GM12878 (cell line): Measurements from ENCODE around the gene OPRD1. TPM values are rescaled to one million over a fixed set of nuclear protein-coding genes. Genes with fewer than 3 reads are reported as not detected.
"Not testable (repeated sequence)": the region's sequence is repeated elsewhere in the genome, so short reads cannot be mapped to it uniquely, and the experiment has no call there.

Source experiments
- ATAC-seq: fragments of 200-7000 bp; cut with Tn5 transposase; 3 replicates; pipeline ENCODE4 v1.9.1; 2020; ENCODE audit warnings: mild to moderate bottlenecking, moderate library complexity
- BruUV-seq: library from RNA; stranded (reverse); fragments of 400-500 nt; replicated peaks from 2 replicates; lab custom pipeline; 2021; lab: Mats Ljungman, UMichigan
- CTCF ChIA-PET: fragments of 300-600 bp; sonication (Branson Sonifier 250); formaldehyde crosslinking; extraction: SDS; loops from one replicate; lab custom pipeline; 2021; ENCODE audit warnings: inconsistent platforms; lab: Yijun Ruan, JAX
- POLR2A ChIA-PET: fragments of 350-600 bp; formaldehyde crosslinking; extraction: SDS; loops from one replicate; lab custom pipeline; 2021; ENCODE audit warnings: inconsistent platforms; lab: Charles Lee
- RAD21 ChIA-PET: fragments of 300-600 bp; sonication (Branson Sonifier 250); formaldehyde crosslinking; loops from one replicate; lab custom pipeline; 2023; ENCODE audit warnings: antibody characterized with exemption; ENCODE audit not compliant: unreplicated experiment; lab: Charles Lee
- SMC1A ChIA-PET: fragments of 300-600 bp; sonication (Branson Sonifier 250); formaldehyde crosslinking; loops from one replicate; lab custom pipeline; 2023; ENCODE audit not compliant: unreplicated experiment, uncharacterized antibody; lab: Charles Lee
- DNase-seq: peaks from one replicate; pipeline ENCODE4 v3.0.0-alpha.2; 2011; ENCODE audit warnings: low read depth, low spot score
- FAIRE-seq: peaks from 3 replicates; lab custom pipeline; 2011; peaks lifted over from hg19 to GRCh38; lab: Jason Lieb, UNC
- H2AFZ ChIP-seq: 2 replicates; pipeline ENCODE4 v1.6.0; 2011; ENCODE audit warnings: low read depth, low read length, control low read depth; ENCODE audit not compliant: control insufficient read depth
- H3K27ac ChIP-seq: 2 replicates; pipeline ENCODE4 v1.5.1; 2011; ENCODE audit warnings: control low read depth; ENCODE audit not compliant: control insufficient read depth, insufficient read depth
- H3K27me3 ChIP-seq, 2 experiments: replicated peaks in 1 of 2; 2 replicates each; pipeline versions ENCODE4 v1.6.0 to v1.6.1; 2011; ENCODE audit warnings: low read length in 1 of 2; ENCODE audit not compliant: control insufficient read depth in 2 of 2, insufficient read depth in 2 of 2
- H3K36me3 ChIP-seq, 2 experiments: 2 replicates each; pipeline ENCODE4 v1.5.1; 2011; ENCODE audit warnings: low read length in 1 of 2; ENCODE audit not compliant: control insufficient read depth in 2 of 2, insufficient read depth in 2 of 2
- H3K4me1 ChIP-seq: 2 replicates; pipeline ENCODE4 v1.6.1; 2011; ENCODE audit warnings: mild to moderate bottlenecking, low read length, moderate library complexity, mixed read lengths; ENCODE audit not compliant: control insufficient read depth, insufficient read depth
- H3K4me2 ChIP-seq: 2 replicates; pipeline ENCODE4 v1.6.0; 2011; ENCODE audit warnings: control low read depth; ENCODE audit not compliant: control insufficient read depth, insufficient read depth
- H3K4me3 ChIP-seq: fragments of 200-600 bp; sonication (generic); 2 replicates; pipeline ENCODE4 v1.5.1; 2016
- H3K79me2 ChIP-seq: 2 replicates; pipeline ENCODE4 v1.6.0; 2011; ENCODE audit warnings: low read length; ENCODE audit not compliant: control insufficient read depth, insufficient read depth
- H3K9ac ChIP-seq: 2 replicates; pipeline ENCODE4 v1.8.0; 2011; ENCODE audit warnings: low read length, control low read depth, mixed read lengths; ENCODE audit not compliant: control insufficient read depth, insufficient read depth
- H3K9me3 ChIP-seq: replicated peaks from 3 replicates; pipeline ENCODE4 v1.5.1; 2011; ENCODE audit warnings: mild to moderate bottlenecking, low read length; ENCODE audit not compliant: control insufficient read depth, insufficient read depth
- H4K20me1 ChIP-seq: 2 replicates; pipeline ENCODE4 v1.6.0; 2011; ENCODE audit not compliant: control insufficient read depth, insufficient read depth
- CEBPB ChIP-seq, 2 experiments: fragments of 150-350 bp in 1 of 2; IDR thresholded peaks; 2 replicates each; pipeline ENCODE4 v1.6.1; 2012 to 2014; ENCODE audit warnings: low read depth in 2 of 2, low read length in 2 of 2, borderline replicate concordance in 1 of 2, inconsistent platforms in 1 of 2
- EGR1 ChIP-seq, 2 experiments: IDR thresholded peaks; 1 replicate in 1 of 2; 2 replicates in 1 of 2; pipeline ENCODE4 v1.6.1; 2011 to 2012; ENCODE audit warnings: low read depth in 2 of 2, low read length in 2 of 2, borderline replicate concordance in 1 of 2, mild to moderate bottlenecking in 1 of 2, moderate library complexity in 1 of 2
- FOXM1 ChIP-seq: IDR thresholded peaks from 2 replicates; pipeline ENCODE4 v1.6.1; 2012; ENCODE audit warnings: low read depth, mild to moderate bottlenecking, inconsistent platforms, low read length, moderate library complexity
- IKZF1 ChIP-seq: fragments of 450-650 bp; conservative IDR thresholded peaks from 2 replicates; pipeline ENCODE4 v1.6.1; 2017; ENCODE audit warnings: antibody characterized with exemption, mild to moderate bottlenecking
- RBBP5 ChIP-seq: fragments of 200-600 bp; sonication (generic); conservative IDR thresholded peaks from 2 replicates; pipeline ENCODE4 v1.6.1; 2016
- SREBF1 ChIP-seq: IDR thresholded peaks from 2 replicates; pipeline ENCODE4 v1.6.1; 2012; ENCODE audit warnings: mild to moderate bottlenecking, low read length
- STAT1 ChIP-seq: fragments of 450-650 bp; conservative IDR thresholded peaks from 2 replicates; pipeline ENCODE4 v1.6.1; 2014; ENCODE audit warnings: antibody characterized with exemption, mild to moderate bottlenecking
- ZNF207 ChIP-seq: fragments of 450-650 bp; IDR thresholded peaks from 2 replicates; pipeline ENCODE4 v1.6.1; 2014; ENCODE audit warnings: antibody characterized with exemption, mild to moderate bottlenecking, borderline replicate concordance
- ZZZ3 ChIP-seq: IDR thresholded peaks from 2 replicates; pipeline ENCODE4 v1.6.1; 2011; ENCODE audit warnings: low read depth; ENCODE audit not compliant: control insufficient read depth, insufficient read length
- WGBS: methylation state at CpG from one replicate; pipeline ENCODE4 v1.1.6; 2016; ENCODE audit warnings: low lambda C conversion rate; ENCODE audit not compliant: insufficient replicate concordance, insufficient coverage; ENCODE audit errors: missing lambda C conversion rate; 5-methylcytosine and 5-hydroxymethylcytosine counted together
- in situ Hi-C: fragments of 300-500 bp; cut with MboI; formaldehyde crosslinking; loops from 9 replicates; pipeline ENCODE4 v1.14.3; 2018; ENCODE audit warnings: mixed read lengths
- intact Hi-C: fragments of 100-400 bp; cut with micrococcal nuclease; formaldehyde crosslinking; loops from one replicate; pipeline ENCODE4 v1.14.2; 2022; ENCODE audit not compliant: unreplicated experiment
- polyA plus RNA-seq, 11 experiments: library from polyadenylated mRNA; depleted of rRNA in 4 of 11; unstranded in 6 of 11; stranded (reverse) in 5 of 11; fragments of >200 nt; fragmentation: Nextera tagmentation in 4 of 11; fragmentation: Illumina TruSeq in 1 of 11; extraction: Ambion mirVana in 4 of 11; extraction: Trizol in 1 of 11; gene quantifications; 1 replicate in 1 of 11; 2 replicates in 10 of 11; pipeline versions ENCODE4 v1.2.1 to v1.2.3, GENCODE V29; 2011 to 2016; ENCODE audit warnings: inconsistent platforms in 2 of 11, missing spikeins in 2 of 11, low read depth in 1 of 11
- total RNA-seq, 4 experiments: library from RNA; depleted of rRNA in 3 of 4; stranded (reverse); fragments of >200 nt in 3 of 4; fragmentation: Illumina TruSeq in 1 of 4; extraction: Trizol in 1 of 4; gene quantifications; 2 replicates each; pipeline versions ENCODE4 v1.2.1 to v1.2.3, GENCODE V29; 2013 to 2021

Gene OPRD1
- total and polyA plus RNA-seq, 10 of the 15 experiments (the other 5 are each of a cell fraction or from before 2014, with no cell fraction given), result 0.02 TPM; not detected in 8

DNA sequence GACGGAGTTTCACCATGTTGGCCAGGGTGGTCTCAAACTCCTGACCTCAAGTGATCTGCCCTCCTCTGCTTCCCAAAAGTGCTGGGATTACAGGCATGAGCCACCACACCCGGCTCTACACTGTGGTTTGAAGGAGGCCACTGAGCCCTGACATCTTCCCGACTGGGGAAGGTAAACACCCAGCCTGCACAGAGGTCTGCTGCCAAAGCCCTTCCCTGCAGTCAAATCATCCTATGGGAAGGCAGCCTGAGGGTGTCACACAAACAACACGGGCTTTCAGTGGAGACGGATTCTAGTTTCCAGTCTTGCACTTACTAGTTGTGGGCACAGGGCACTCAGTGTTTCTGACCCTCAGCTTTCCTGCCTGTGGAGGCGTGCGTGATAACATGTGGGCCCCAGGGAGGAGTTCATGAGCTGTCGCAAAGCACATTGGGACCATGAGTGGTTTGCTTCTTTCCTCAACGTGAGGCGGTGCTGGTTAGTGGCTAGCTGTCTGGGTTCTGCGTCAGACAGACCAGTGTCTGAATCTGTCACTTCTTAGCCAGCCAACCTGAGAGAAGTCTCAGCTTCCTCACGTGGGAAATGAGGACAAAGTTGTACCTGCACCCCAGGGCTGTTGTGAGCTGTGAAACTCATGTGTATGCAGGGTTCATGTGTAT, 21.5 kb upstream of the OPRD1 start:
- no TSS peak for BruUV-seq
- Histone ChIP-seq H3K4me3 (no peak overlapping the region), H3K27me3 (no peaks in the 10 kb centered on the region; a peak in 1 of 4 replicates)
- in situ Hi-C loops, result no loop called here
- SMC1A ChIA-PET, result no interaction called here
- FAIRE-seq, result no peak
- TF ChIP-seq ZZZ3, result no peak
- TF ChIP-seq EGR1 (IDR thresholded peaks at IDR 0.05; ENCODE audit: borderline replicate concordance in 1 of 2, low read depth in 2 of 2, low read length in 2 of 2), result no peak
- TF ChIP-seq FOXM1, result no peak
- no peak for TF ChIP-seq SREBF1
- no peak for TF ChIP-seq STAT1
- TF ChIP-seq ZNF207, result no peak
- no peak for TF ChIP-seq IKZF1
- TF ChIP-seq CEBPB (IDR thresholded peaks at IDR 0.05; ENCODE audit: borderline replicate concordance in 1 of 2, low read depth in 2 of 2, low read length in 2 of 2), result no peak
- TF ChIP-seq RBBP5, result no peak
- TF ChIP-seq, all 136 proteins: peak for 0
- Histone ChIP-seq H2AFZ (no peak overlapping the region), H3K36me3 (no peaks in the 10 kb centered on the region), H3K4me2 (no peak overlapping the region), H4K20me1 (no peaks in the 10 kb centered on the region), H3K4me1 (no peaks in the 10 kb centered on the region), H3K9ac (no peak overlapping the region), H3K27ac (no peak overlapping the region), H3K9me3 (no peaks in the 10 kb centered on the region), H3K79me2 (no peaks in the 10 kb centered on the region)
- WGBS, result 57% methylated on average over 12 of the region's 12 CpGs
- CTCF ChIA-PET, result interaction anchor here (1.0 to 3.3 kb wide), 3 partner anchors 86 to 90 kb away, joined by 3 to 16 read pairs (median 3); no protein-coding TSS in a partner anchor
- RAD21 ChIA-PET, result interaction anchor here (0.9 to 1.0 kb wide), 2 partner anchors 86 to 243 kb away, joined by 3 read pairs; no protein-coding TSS in a partner anchor
- ATAC-seq (no peak), DNase-seq (no peak)
- intact Hi-C loops, result no loop called here
- POLR2A ChIA-PET, result no interaction called here

DNA sequence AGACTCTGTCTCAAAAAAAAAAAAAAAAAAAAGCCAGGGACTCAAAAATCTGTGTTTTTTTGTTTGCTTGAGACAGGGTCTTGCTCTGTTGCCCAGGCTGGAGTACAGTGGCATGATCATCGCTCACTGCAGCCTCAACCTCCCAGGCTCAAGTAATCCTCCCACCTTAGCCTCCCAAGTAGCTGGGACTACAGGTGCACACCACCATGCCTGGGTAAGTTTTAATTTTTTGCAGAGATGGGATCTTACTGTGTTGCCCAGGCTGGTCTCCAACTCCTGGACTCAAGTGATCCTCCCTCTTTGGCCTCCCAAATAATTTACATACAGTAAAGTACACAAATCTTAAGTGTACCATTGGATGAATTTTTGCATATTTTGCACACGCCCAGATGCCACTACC, 20.0 kb upstream of the OPRD1 start:
- H3K4me1 ChIP-seq, ATAC-seq, POLR2A ChIA-PET, in situ Hi-C loops, H3K79me2 ChIP-seq, H3K36me3 ChIP-seq, H3K27ac ChIP-seq, intact Hi-C loops, H3K9ac ChIP-seq, H2AFZ ChIP-seq, BruUV-seq, H3K4me3 ChIP-seq, H3K4me2 ChIP-seq, FAIRE-seq, SMC1A ChIA-PET, H4K20me1 ChIP-seq, DNase-seq, H3K27me3 ChIP-seq, H3K9me3 ChIP-seq: not testable (repeated sequence)
- RAD21 ChIA-PET, result interaction anchor here (3.3 kb wide), 1 partner anchor 85 kb away, joined by 9 read pairs; no protein-coding TSS in a partner anchor
- CTCF ChIA-PET, result interaction anchor here (1.2 to 3.3 kb wide), 2 partner anchors 85 to 89 kb away, joined by 3 to 16 read pairs; no protein-coding TSS in a partner anchor
- WGBS, result 32% methylated on average over 2 of the region's 2 CpGs
